GM21423 (cell line): Measurements from ENCODE around the gene POMZP3.
"Not testable (repeated sequence)": the region's sequence is repeated elsewhere in the genome, so short reads cannot be mapped to it uniquely, and the experiment has no call there.

Experiments
- ATAC-seq: cut with Tn5 transposase; IDR thresholded peaks from one replicate; pipeline ENCODE4 v1.9.1; 2021; ENCODE audit warnings: mild to moderate bottlenecking, moderate library complexity; ENCODE audit not compliant: unreplicated experiment

The POMZP3 gene

GRCh38 chr7:76626989-76627642 lies at the start of gene POMZP3:
POMZP3 (minus strand) TSS chr7:76627279; CDS start chr7:76626064, 1,215 bp downstream.
- ATAC-seq: peak; percentile 79

- not testable (repeated sequence) for ATAC-seq
These were observed 48.7 kb upstream of the POMZP3 start for GRCh38 chr7:76675783-76676182.

- ATAC-seq: not testable (repeated sequence)
These were observed 46.3 kb upstream of the POMZP3 start for GRCh38 chr7:76673346-76673745.

GRCh38 chr7:76659212-76659611 lies 32.1 kb upstream of the POMZP3 start:
- not testable (repeated sequence) for ATAC-seq

- ATAC-seq: not testable (repeated sequence)
These were observed 29.3 kb upstream of the POMZP3 start for GRCh38 chr7:76656425-76656824.

- ATAC-seq: not testable (repeated sequence)
These were observed 15.5 kb upstream of the POMZP3 start for GRCh38 chr7:76642620-76643019.

GRCh38 chr7:76637061-76637691 lies 10.1 kb upstream of the POMZP3 start:
- ATAC-seq: not testable (repeated sequence)

GRCh38 chr7:76626581-76626980 lies 498 bp downstream of the POMZP3 start:
- peak; percentile 44 for ATAC-seq

- not testable (repeated sequence) for ATAC-seq
These were observed 7.5 kb downstream of the POMZP3 start for GRCh38 chr7:76619439-76620190.

- not testable (repeated sequence) for ATAC-seq
These were observed 13.3 kb downstream of the POMZP3 start for GRCh38 chr7:76613783-76614182.

GRCh38 chr7:76612232-76612631 lies 14.8 kb downstream of the POMZP3 start:
- ATAC-seq: not testable (repeated sequence)

- ATAC-seq: not testable (repeated sequence)
These were observed 17.2 kb downstream of the POMZP3 start for GRCh38 chr7:76609864-76610263.

GRCh38 chr7:76608469-76608868 lies 18.6 kb downstream of the POMZP3 start:
- ATAC-seq: not testable (repeated sequence)

- peak; percentile 93 for ATAC-seq
These were observed 21.1 kb downstream of the POMZP3 start for GRCh38 chr7:76606027-76606426.

- not testable (repeated sequence) for ATAC-seq
These were observed 26.4 kb downstream of the POMZP3 start for GRCh38 chr7:76600650-76601049.

- not testable (repeated sequence) for ATAC-seq
These were observed 27.0 kb downstream of the POMZP3 start for GRCh38 chr7:76600116-76600482.

GRCh38 chr7:76598590-76599264 lies 28.4 kb downstream of the POMZP3 start:
- ATAC-seq: not testable (repeated sequence)

- not testable (repeated sequence) for ATAC-seq
These were observed 29.8 kb downstream of the POMZP3 start for GRCh38 chr7:76597288-76597687.

- ATAC-seq: not testable (repeated sequence)
These were observed 34.4 kb downstream of the POMZP3 start for GRCh38 chr7:76592694-76593093.

GRCh38 chr7:76591602-76592304 lies 35.3 kb downstream of the POMZP3 start:
- peak; percentile 65 for ATAC-seq
